ENCODE data around the gene RNF126.
A peak's percentile ranks its signal among the peaks of the same experiment; 100 is the strongest.
"Not testable (repeated sequence)": the region's sequence is repeated elsewhere in the genome, so short reads cannot be mapped to it uniquely, and the experiment has no call there.

RNF126 gene

DNA sequence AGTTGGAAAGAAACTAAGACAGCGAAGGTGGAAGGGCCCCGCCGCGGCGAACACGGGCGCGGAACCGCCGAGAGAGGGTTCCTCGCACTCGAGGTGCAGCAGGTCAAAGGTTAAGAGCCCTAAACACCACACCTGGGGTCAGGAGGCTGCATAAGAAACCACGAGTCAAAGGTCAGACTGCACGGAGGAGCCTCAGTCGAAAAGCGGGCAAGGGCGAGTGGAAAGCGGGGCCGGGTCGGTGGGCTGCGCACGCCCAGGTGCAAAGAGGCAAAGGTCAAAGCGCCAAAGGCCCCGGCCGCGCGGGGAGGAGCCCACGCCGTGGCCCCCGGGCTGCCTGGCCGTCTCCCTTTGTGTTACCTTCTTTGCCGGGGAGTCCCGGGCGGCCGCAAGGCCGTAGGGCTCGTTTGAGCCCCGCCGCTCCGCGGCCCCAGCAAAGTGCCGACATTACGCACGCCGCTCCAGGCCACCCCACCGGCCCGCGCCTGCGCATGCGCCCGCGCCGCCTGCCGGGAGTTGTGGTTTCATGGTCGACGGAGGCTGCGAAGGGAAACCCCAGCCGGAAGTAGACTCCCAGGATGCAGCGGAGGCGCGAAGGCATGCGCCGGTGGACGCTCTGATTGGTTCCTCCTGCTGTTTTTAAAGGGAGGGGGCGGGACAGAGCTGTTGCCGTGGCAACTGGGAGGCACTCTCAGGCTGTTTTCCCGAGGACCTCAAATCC lies 29.8 kb downstream of the RNF126 start, which contains the start of gene POLRMT:
Gene POLRMT (minus strand): TSS at position 470 of the 718 bp plus-strand sequence. CDS start 25 bp downstream, at position 445.
- Histone ChIP-seq H3K4me2 (ENCODE audit: low read length) (peak within 1 kb of the TSS; percentile 88), H3K27me3 (ENCODE audit: control insufficient read depth, low read length) (peaks cover 2% of the 10 kb centered on the region; the same call in 1 of the 2 replicates), H3K79me2 (ENCODE audit: control insufficient read depth, low read length) (peaks cover 52% of the 10 kb centered on the region), H3K4me1 (ENCODE audit: control insufficient read depth, low read length) (peaks cover 28% of the 10 kb centered on the region), H3K4me3 (ENCODE audit: low read length) (peak within 1 kb of the TSS; percentile 98), H3K27ac (ENCODE audit: low read depth, low read length) (peak within 1 kb of the TSS; percentile 44), H3K9me2 (replicated peaks; ENCODE audit: control insufficient read depth, low read length) (no peaks in the 10 kb centered on the region), H3K9me3 (ENCODE audit: control insufficient read depth, insufficient read depth, low read length) (no peaks in the 10 kb centered on the region), H3K36me3 (ENCODE audit: control insufficient read depth, low read length) (peaks cover 31% of the 10 kb centered on the region), H3F3A (ENCODE audit: control insufficient read depth, insufficient read depth) (no peaks in the 10 kb centered on the region; the same call in 1 of the 2 replicates), H4K20me1 (ENCODE audit: control insufficient read depth, insufficient read depth, low read depth, low read length) (peaks cover 4% of the 10 kb centered on the region; the same call in 1 of the 2 replicates)
- TF ChIP-seq, protein P1, sequence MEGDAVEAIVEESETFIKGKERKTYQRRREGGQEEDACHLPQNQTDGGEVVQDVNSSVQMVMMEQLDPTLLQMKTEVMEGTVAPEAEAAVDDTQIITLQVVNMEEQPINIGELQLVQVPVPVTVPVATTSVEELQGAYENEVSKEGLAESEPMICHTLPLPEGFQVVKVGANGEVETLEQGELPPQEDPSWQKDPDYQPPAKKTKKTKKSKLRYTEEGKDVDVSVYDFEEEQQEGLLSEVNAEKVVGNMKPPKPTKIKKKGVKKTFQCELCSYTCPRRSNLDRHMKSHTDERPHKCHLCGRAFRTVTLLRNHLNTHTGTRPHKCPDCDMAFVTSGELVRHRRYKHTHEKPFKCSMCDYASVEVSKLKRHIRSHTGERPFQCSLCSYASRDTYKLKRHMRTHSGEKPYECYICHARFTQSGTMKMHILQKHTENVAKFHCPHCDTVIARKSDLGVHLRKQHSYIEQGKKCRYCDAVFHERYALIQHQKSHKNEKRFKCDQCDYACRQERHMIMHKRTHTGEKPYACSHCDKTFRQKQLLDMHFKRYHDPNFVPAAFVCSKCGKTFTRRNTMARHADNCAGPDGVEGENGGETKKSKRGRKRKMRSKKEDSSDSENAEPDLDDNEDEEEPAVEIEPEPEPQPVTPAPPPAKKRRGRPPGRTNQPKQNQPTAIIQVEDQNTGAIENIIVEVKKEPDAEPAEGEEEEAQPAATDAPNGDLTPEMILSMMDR (IDR thresholded peaks at IDR 0.05; ENCODE audit: low read depth, low read length, poor library complexity, severe bottlenecking), result no peak
- TF ChIP-seq EZH2phosphoT487 (IDR thresholded peaks at IDR 0.05; ENCODE audit: borderline replicate concordance, low read length), result no peak

DNA sequence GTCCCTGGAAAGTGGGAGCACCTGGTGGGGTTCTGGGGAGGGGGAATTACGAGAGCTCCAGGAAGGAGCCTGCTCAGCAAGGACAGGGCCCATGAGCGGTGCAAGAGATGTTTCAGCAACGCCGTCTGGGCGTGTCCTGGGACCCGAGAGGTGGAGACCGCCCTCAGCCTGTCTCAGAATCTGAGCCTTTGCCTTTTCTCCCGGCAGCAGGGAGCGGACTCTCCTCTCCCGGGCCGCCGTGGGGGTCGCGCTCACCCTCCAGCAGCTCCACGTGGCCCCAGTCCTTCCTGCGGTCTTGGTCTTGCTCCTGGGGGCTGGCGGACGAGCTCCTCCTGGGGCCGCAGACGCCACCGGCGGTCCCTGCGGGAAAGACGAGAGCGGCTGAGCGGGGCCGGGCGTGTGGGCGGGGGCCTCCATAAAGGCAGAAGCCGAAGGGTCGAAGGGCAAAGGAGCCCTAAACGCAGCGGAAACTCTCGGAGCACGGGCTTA lies 30.4 kb downstream of the RNF126 start:
- TF ChIP-seq, protein P1 (IDR thresholded peaks at IDR 0.05; ENCODE audit: low read depth, low read length, poor library complexity, severe bottlenecking), result no peak
- TF ChIP-seq EZH2phosphoT487 (IDR thresholded peaks at IDR 0.05; ENCODE audit: borderline replicate concordance, low read length), result no peak
- Histone ChIP-seq H3K36me3 (ENCODE audit: control insufficient read depth, low read length) (peaks cover 36% of the 10 kb centered on the region), H3K9me2 (replicated peaks; ENCODE audit: control insufficient read depth, low read length) (no peaks in the 10 kb centered on the region), H3K4me1 (ENCODE audit: control insufficient read depth, low read length) (peaks cover 27% of the 10 kb centered on the region), H3K27ac (ENCODE audit: low read depth, low read length) (peak overlapping the region; percentile 44), H3K79me2 (ENCODE audit: control insufficient read depth, low read length) (peaks cover 57% of the 10 kb centered on the region), H4K20me1 (ENCODE audit: control insufficient read depth, insufficient read depth, low read depth, low read length) (peaks cover 4% of the 10 kb centered on the region; the same call in 1 of the 2 replicates), H3F3A (ENCODE audit: control insufficient read depth, insufficient read depth) (no peaks in the 10 kb centered on the region; the same call in 1 of the 2 replicates), H3K9me3 (ENCODE audit: control insufficient read depth, insufficient read depth, low read length) (no peaks in the 10 kb centered on the region), H3K27me3 (ENCODE audit: control insufficient read depth, low read length) (peaks cover 2% of the 10 kb centered on the region; the same call in 1 of the 2 replicates), H3K4me2 (ENCODE audit: low read length) (peak overlapping the region; percentile 88), H3K4me3 (ENCODE audit: low read length) (peak overlapping the region; percentile 98)

DNA sequence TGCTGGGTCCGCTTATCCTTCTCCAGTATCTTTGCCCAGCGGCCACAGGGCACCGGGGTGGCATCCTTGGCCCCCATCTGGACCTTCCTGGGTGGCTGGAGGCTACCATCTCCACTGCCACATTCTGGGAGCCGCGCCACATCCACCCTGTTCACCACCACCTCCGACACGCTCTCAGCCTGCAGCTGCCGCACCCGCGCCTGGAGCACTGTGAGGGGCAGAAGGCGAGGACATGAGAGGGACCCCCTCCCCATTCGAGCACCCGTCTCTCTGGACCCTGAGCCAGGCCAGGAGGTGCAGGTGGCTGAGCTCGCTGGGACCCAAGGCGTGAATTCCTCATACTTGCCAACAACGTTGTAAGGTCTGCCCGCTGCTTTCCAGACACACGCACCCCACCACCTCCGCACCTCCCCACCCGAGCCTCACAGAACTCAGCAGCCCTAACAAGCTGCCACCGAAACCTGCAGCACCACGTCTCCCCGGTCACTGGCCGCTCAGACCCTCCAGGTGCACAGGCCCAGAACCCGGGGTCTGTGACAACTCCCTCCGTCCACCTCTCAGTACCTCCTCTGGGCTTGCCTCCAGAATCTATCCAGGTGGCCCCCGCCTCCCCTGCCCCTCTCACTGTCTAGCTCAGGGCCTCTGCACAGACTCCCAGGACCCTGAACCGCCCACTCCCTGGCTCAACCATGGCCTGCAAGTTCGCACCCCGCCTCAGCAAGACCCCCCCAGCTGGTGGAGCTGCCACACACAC lies 32.9 kb downstream of the RNF126 start:
- Histone ChIP-seq H3F3A (ENCODE audit: control insufficient read depth, insufficient read depth) (no peaks in the 10 kb centered on the region), H3K4me1 (ENCODE audit: control insufficient read depth, low read length) (peaks cover 16% of the 10 kb centered on the region), H3K27ac (ENCODE audit: low read depth, low read length) (no peak overlapping the region), H3K9me3 (ENCODE audit: control insufficient read depth, insufficient read depth, low read length) (no peaks in the 10 kb centered on the region), H3K4me3 (ENCODE audit: low read length) (no peak overlapping the region), H3K9me2 (replicated peaks; ENCODE audit: control insufficient read depth, low read length) (no peaks in the 10 kb centered on the region), H3K4me2 (ENCODE audit: low read length) (no peak overlapping the region), H3K36me3 (ENCODE audit: control insufficient read depth, low read length) (peaks cover 39% of the 10 kb centered on the region), H3K79me2 (ENCODE audit: control insufficient read depth, low read length) (peaks cover 61% of the 10 kb centered on the region), H4K20me1 (ENCODE audit: control insufficient read depth, insufficient read depth, low read depth, low read length) (peaks cover 4% of the 10 kb centered on the region; the same call in 1 of the 2 replicates), H3K27me3 (ENCODE audit: control insufficient read depth, low read length) (no peaks in the 10 kb centered on the region)
- TF ChIP-seq, protein P1 (IDR thresholded peaks at IDR 0.05; ENCODE audit: low read depth, low read length, poor library complexity, severe bottlenecking), result no peak

DNA sequence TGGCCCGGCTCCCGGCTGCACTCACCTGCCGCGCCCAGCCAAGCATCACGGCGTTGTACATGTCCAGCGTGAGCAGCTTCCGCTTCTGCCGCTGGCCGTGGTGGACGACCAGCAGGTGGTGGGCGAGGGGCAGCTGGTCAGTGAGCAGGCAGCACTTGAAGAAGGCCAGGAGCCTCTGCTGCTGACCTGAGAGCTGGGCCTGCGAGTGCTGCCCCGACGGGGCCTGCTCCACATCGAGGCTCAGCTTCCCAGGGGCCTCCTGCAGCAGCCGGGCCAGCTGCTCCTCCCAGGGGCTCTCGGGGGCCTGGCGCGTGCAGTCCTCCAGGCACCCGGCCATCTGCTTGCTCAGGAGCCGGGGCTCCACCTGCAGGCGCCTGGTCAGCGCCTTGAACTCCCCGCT lies 33.5 kb downstream of the RNF126 start:
- peaks cover 16% of the 10 kb centered on the region for H3K4me1 ChIP-seq (ENCODE audit: control insufficient read depth, low read length)
- not testable (repeated sequence) for H3K4me3 ChIP-seq (ENCODE audit: low read length); H3K27me3 ChIP-seq (ENCODE audit: control insufficient read depth, low read length); H4K20me1 ChIP-seq (ENCODE audit: control insufficient read depth, insufficient read depth, low read depth, low read length); H3K27ac ChIP-seq (ENCODE audit: low read depth, low read length); H3K9me2 ChIP-seq (replicated peaks; ENCODE audit: control insufficient read depth, low read length); H3F3A ChIP-seq (ENCODE audit: control insufficient read depth, insufficient read depth); H3K4me2 ChIP-seq (ENCODE audit: low read length); H3K9me3 ChIP-seq (ENCODE audit: control insufficient read depth, insufficient read depth, low read length)
- peaks cover 40% of the 10 kb centered on the region for H3K36me3 ChIP-seq (ENCODE audit: control insufficient read depth, low read length)
- peaks cover 61% of the 10 kb centered on the region for H3K79me2 ChIP-seq (ENCODE audit: control insufficient read depth, low read length)

Measured in DOHH2 (cell line).